ENCODE results near the gene TRAFD1. TPM values are rescaled to one million over a fixed set of nuclear protein-coding genes. Genes with fewer than 3 reads are reported as not detected.

TRAFD1 gene
- total RNA-seq, 1 donor from 2014 or later = 9.3 TPM

- Histone ChIP-seq H3K36me3 (peaks cover 55 to 73% of the 10 kb centered on the region in 2 donors), H3K27ac (no peak overlapping the region), H3K4me1 (no peaks in the 10 kb centered on the region), H3K27me3 (no peaks in the 10 kb centered on the region), H3K9me3 (no peaks in the 10 kb centered on the region), H3K4me3 (no peak overlapping the region)
- DNase-seq (ENCODE audit: low spot score in 2 of 2) = peak in 1 of 2 donors; percentile 39
- intact Hi-C loops (cut with DNase I) = no loop called here
- TF ChIP-seq CTCF (IDR thresholded peaks at IDR 0.05) = no peak
Measured at GRCh38 chr12:112170971-112171596, 45.7 kb downstream of the TRAFD1 start.

- no peak for DNase-seq (ENCODE audit: low spot score in 2 of 2)
- H3K36me3 ChIP-seq = peaks cover 60 to 80% of the 10 kb centered on the region in 2 donors
Measured at GRCh38 chr12:112172556-112173324, 47.4 kb downstream of the TRAFD1 start.

GRCh38 chr12:112175361-112176155 lies 50.2 kb downstream of the TRAFD1 start:
- H3K9me3 ChIP-seq = no peaks in the 10 kb centered on the region
- DNase-seq (ENCODE audit: low spot score in 2 of 2) = no peak
- TF ChIP-seq CTCF (IDR thresholded peaks at IDR 0.05) = no peak
- H3K36me3 ChIP-seq = peaks cover 76 to 90% of the 10 kb centered on the region in 2 donors
- H3K4me3 ChIP-seq = no peak overlapping the region
- no peaks in the 10 kb centered on the region for H3K4me1 ChIP-seq
- intact Hi-C loops (cut with DNase I) = no loop called here
- H3K27ac ChIP-seq = no peak overlapping the region
- H3K27me3 ChIP-seq = no peaks in the 10 kb centered on the region

More at GRCh38 chr12:112172556-112173324, 47.4 kb downstream of the TRAFD1 start:
- Histone ChIP-seq H3K27me3 (no peaks in the 10 kb centered on the region), H3K4me3 (no peak overlapping the region), H3K9me3 (no peaks in the 10 kb centered on the region), H3K4me1 (no peaks in the 10 kb centered on the region), H3K27ac (no peak overlapping the region)
- intact Hi-C loops (cut with DNase I) = no loop called here
- no peak for TF ChIP-seq CTCF (IDR thresholded peaks at IDR 0.05)

GRCh38 chr12:112176321-112177010 lies 51.1 kb downstream of the TRAFD1 start:
- intact Hi-C loops (cut with DNase I) = no loop called here
- Histone ChIP-seq H3K4me3 (no peak overlapping the region), H3K36me3 (peaks cover 72 to 90% of the 10 kb centered on the region in 2 donors), H3K4me1 (no peaks in the 10 kb centered on the region), H3K9me3 (no peaks in the 10 kb centered on the region), H3K27ac (no peak overlapping the region), H3K27me3 (no peaks in the 10 kb centered on the region)
- no peak for DNase-seq (ENCODE audit: low spot score in 2 of 2)
- no peak for TF ChIP-seq CTCF (IDR thresholded peaks at IDR 0.05)

GRCh38 chr12:112178796-112179195 lies 53.4 kb downstream of the TRAFD1 start:
- intact Hi-C loops (cut with DNase I) = no loop called here
- no peaks in the 10 kb centered on the region for H3K27me3 ChIP-seq
- no peaks in the 10 kb centered on the region for H3K4me1 ChIP-seq
- DNase-seq (ENCODE audit: low spot score in 2 of 2) = no peak
- no peak overlapping the region for H3K27ac ChIP-seq
- H3K4me3 ChIP-seq = no peak overlapping the region
- no peak for TF ChIP-seq CTCF (IDR thresholded peaks at IDR 0.05)
- H3K36me3 ChIP-seq = peaks cover 63 to 86% of the 10 kb centered on the region in 2 donors
- H3K9me3 ChIP-seq = no peaks in the 10 kb centered on the region
